GM23338 (cell line): ENCODE data around the gene KIF2C. TPM values are rescaled to one million over a fixed set of nuclear protein-coding genes. Genes with fewer than 3 reads are reported as not detected.

Experiments used
- ATAC-seq: fragments of 200-7000 bp; cut with Tn5 transposase; 3 replicates; pipeline ENCODE4 v1.9.1; 2020
- DNase-seq: peaks from one replicate; pipeline ENCODE4 v3.0.0-alpha.2; 2015; ENCODE audit warnings: low spot score
- H2AFZ ChIP-seq: fragments of 200-600 bp; sonication (generic); 2 replicates; pipeline ENCODE4 v1.8.0; 2016; ENCODE audit warnings: antibody characterized with exemption, mild to moderate bottlenecking, moderate library complexity
- H3F3A ChIP-seq: fragments of 200-600 bp; sonication (generic); replicated peaks from 2 replicates; pipeline ENCODE4 v1.8.0; 2017; ENCODE audit warnings: antibody characterized with exemption, mixed run types, low read depth
- H3K27ac ChIP-seq: fragments of 200-600 bp; sonication (generic); 2 replicates; pipeline ENCODE4 v1.6.1; 2016; ENCODE audit warnings: low read depth
- H3K27me3 ChIP-seq: fragments of 200-600 bp; sonication (generic); 2 replicates; pipeline ENCODE4 v1.8.0; 2016; ENCODE audit warnings: mild to moderate bottlenecking, mixed run types, moderate library complexity; ENCODE audit not compliant: insufficient read depth
- H3K36me3 ChIP-seq: fragments of 200-600 bp; sonication (generic); 2 replicates; pipeline ENCODE4 v1.8.0; 2016; ENCODE audit warnings: mild to moderate bottlenecking; ENCODE audit not compliant: insufficient read depth
- H3K4me1 ChIP-seq: fragments of 200-600 bp; sonication (generic); 2 replicates; pipeline ENCODE4 v1.8.0; 2016; ENCODE audit warnings: mild to moderate bottlenecking, moderate library complexity; ENCODE audit not compliant: insufficient read depth
- H3K4me2 ChIP-seq: fragments of 200-600 bp; sonication (generic); 2 replicates; pipeline ENCODE4 v1.7.1; 2017; ENCODE audit warnings: mixed run types
- H3K4me3 ChIP-seq: fragments of 200-600 bp; sonication (generic); 2 replicates; pipeline ENCODE4 v1.6.1; 2016; ENCODE audit warnings: mixed run types
- H3K79me2 ChIP-seq: fragments of 200-600 bp; sonication (generic); replicated peaks from 2 replicates; pipeline ENCODE4 v1.8.0; 2017; ENCODE audit warnings: mild to moderate bottlenecking; ENCODE audit not compliant: insufficient read depth
- H3K9me2 ChIP-seq: fragments of 200-600 bp; sonication (generic); 2 replicates; pipeline ENCODE4 v1.8.0; 2017; ENCODE audit not compliant: insufficient read depth
- H4K20me1 ChIP-seq: fragments of 200-600 bp; sonication (generic); replicated peaks from 2 replicates; pipeline ENCODE4 v1.8.0; 2017; ENCODE audit warnings: mild to moderate bottlenecking; ENCODE audit not compliant: insufficient read depth
- H3K27ac Mint-ChIP-seq: 2 replicates; pipeline ENCODE4 v1.8.0; 2020; ENCODE audit warnings: inconsistent platforms, mild to moderate bottlenecking, moderate library complexity, mixed read lengths
- H3K27me3 Mint-ChIP-seq: 3 replicates; pipeline ENCODE4 v1.8.0; 2022; ENCODE audit warnings: low read depth, mild to moderate bottlenecking, moderate library complexity, mixed read lengths, inconsistent platforms; ENCODE audit not compliant: insufficient read depth, poor library complexity
- H3K36me3 Mint-ChIP-seq: 3 replicates; pipeline ENCODE4 v1.8.0; 2021; ENCODE audit warnings: low read depth, mild to moderate bottlenecking, inconsistent platforms, moderate library complexity, mixed read lengths
- H3K4me1 Mint-ChIP-seq: 3 replicates; pipeline ENCODE4 v1.8.0; 2020; ENCODE audit warnings: mild to moderate bottlenecking, inconsistent platforms, mixed read lengths
- H3K4me3 Mint-ChIP-seq: 3 replicates; pipeline ENCODE4 v1.8.0; 2021; ENCODE audit warnings: moderate library complexity, mild to moderate bottlenecking, inconsistent platforms, mixed read lengths
- H3K9me3 Mint-ChIP-seq: 3 replicates; pipeline ENCODE4 v1.8.0; 2020; ENCODE audit warnings: moderate library complexity, mild to moderate bottlenecking, inconsistent platforms, mixed read lengths
- CREB1 ChIP-seq: fragments of 250-450 bp; sonication (Bioruptor Pico); IDR thresholded peaks from 2 replicates; pipeline ENCODE4 v1.5.0; 2020; ENCODE audit warnings: low read depth, mild to moderate bottlenecking, moderate library complexity
- CTCF ChIP-seq, 2 experiments: fragments of 200-600 bp in 1 of 2; sonication (generic) in 1 of 2; conservative IDR thresholded peaks; 2 replicates each; pipeline versions ENCODE4 v1.5.1 to v1.6.1; 2016 to 2017; ENCODE audit warnings: antibody characterized with exemption in 2 of 2, low read depth in 2 of 2, mild to moderate bottlenecking in 2 of 2, moderate library complexity in 1 of 2
- EZH2phosphoT487 ChIP-seq: fragments of 200-600 bp; sonication (generic); IDR thresholded peaks from one replicate; pipeline ENCODE4 v1.8.1; 2018; ENCODE audit warnings: antibody characterized with exemption; ENCODE audit not compliant: unreplicated experiment
- JUNB ChIP-seq: IDR thresholded peaks from one replicate; pipeline ENCODE4 v1.6.1; 2016; ENCODE audit warnings: antibody characterized with exemption; ENCODE audit not compliant: unreplicated experiment
- POLR2AphosphoS5 ChIP-seq: IDR thresholded peaks from 2 replicates; pipeline ENCODE4 v1.6.1; 2016; ENCODE audit warnings: antibody characterized with exemption, low read depth
- REST ChIP-seq: IDR thresholded peaks from one replicate; pipeline ENCODE4 v1.6.1; 2018; ENCODE audit warnings: antibody characterized with exemption; ENCODE audit not compliant: unreplicated experiment
- STAT1 ChIP-seq: IDR thresholded peaks from one replicate; pipeline ENCODE4 v1.6.1; 2016; ENCODE audit warnings: antibody characterized with exemption; ENCODE audit not compliant: unreplicated experiment
- ZNF331 ChIP-seq: fragments of 250-450 bp; sonication (Bioruptor Pico); IDR thresholded peaks from 2 replicates; pipeline ENCODE4 v1.5.0; 2020; ENCODE audit warnings: low read depth, mild to moderate bottlenecking, moderate library complexity
- ZNF462 ChIP-seq: fragments of 250-450 bp; sonication (Bioruptor Pico); IDR thresholded peaks from 2 replicates; pipeline ENCODE4 v1.5.0; 2020; ENCODE audit warnings: mild to moderate bottlenecking, moderate library complexity
- polyA plus RNA-seq: library from polyadenylated mRNA; unstranded; fragments of >200 nt; fragmentation: Nextera tagmentation; extraction: Ambion mirVana; gene quantifications from 2 replicates; pipeline ENCODE4 v1.2.1, GENCODE V29; 2016
- total RNA-seq: library from RNA; depleted of rRNA; stranded (reverse); fragments of >200 nt; shearing (Covaris generic); gene quantifications from 2 replicates; pipeline ENCODE4 v1.2.3, GENCODE V29; 2014
- TF ChIP-seq, protein P1 (sequence below): IDR thresholded peaks from 2 replicates; pipeline ENCODE4 v1.6.1; 2016; ENCODE audit warnings: antibody characterized with exemption

The KIF2C gene
- total and polyA plus RNA-seq, 2 experiments from 2014 or later = 38.0 to 62.9 TPM

DNA sequence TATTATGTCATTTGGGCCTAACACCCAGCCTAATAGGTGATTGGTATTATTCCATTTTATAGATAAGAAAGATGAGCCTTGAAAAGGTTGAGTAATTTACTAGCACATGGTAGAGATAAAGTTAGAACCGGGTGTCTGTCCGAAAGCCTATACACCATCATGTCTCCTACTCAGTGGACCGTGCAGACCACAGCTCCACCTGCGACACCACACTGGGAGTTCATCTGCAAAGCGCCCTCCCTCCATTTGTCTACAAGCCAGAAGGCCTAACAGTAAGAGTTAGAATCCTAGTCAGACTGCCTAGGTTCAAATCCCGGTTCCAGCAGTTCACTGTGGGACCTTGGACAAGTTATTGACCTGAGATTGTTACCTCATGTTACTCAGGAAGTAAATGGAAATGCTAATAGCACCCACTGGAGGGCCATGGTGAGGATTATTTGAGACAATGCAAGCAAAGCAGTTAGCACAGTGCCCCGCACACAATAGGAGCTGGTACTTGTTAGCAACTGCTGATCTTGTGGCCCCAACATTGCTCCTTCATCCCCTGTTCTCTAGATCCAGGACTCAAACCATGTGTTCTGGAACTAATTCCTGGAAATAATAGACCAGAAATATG lies 44.7 kb upstream of the KIF2C start (continued):
- TF ChIP-seq, protein P1, sequence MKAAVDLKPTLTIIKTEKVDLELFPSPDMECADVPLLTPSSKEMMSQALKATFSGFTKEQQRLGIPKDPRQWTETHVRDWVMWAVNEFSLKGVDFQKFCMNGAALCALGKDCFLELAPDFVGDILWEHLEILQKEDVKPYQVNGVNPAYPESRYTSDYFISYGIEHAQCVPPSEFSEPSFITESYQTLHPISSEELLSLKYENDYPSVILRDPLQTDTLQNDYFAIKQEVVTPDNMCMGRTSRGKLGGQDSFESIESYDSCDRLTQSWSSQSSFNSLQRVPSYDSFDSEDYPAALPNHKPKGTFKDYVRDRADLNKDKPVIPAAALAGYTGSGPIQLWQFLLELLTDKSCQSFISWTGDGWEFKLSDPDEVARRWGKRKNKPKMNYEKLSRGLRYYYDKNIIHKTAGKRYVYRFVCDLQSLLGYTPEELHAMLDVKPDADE = no peak
- TF ChIP-seq CTCF (conservative IDR thresholded peaks at IDR 0.05; ENCODE audit: low read depth in 2 of 2) = no peak
- no peak for TF ChIP-seq POLR2AphosphoS5
- no peak for TF ChIP-seq CREB1

- Histone ChIP-seq H3K9me2 (no peaks in the 10 kb centered on the region), H3F3A (no peaks in the 10 kb centered on the region), H4K20me1 (no peaks in the 10 kb centered on the region), H3K4me2 (no peak overlapping the region), H3K4me3 (no peak overlapping the region), H3K79me2 (no peaks in the 10 kb centered on the region), H3K4me1 (no peaks in the 10 kb centered on the region), H3K27ac (no peak overlapping the region), H2AFZ (no peak overlapping the region), H3K36me3 (no peaks in the 10 kb centered on the region), H3K27me3 (no peaks in the 10 kb centered on the region)
- Mint-ChIP-seq H3K27me3 (peaks cover 4% of the 10 kb centered on the region), H3K4me1 (no peaks in the 10 kb centered on the region), H3K9me3 (no peaks in the 10 kb centered on the region), H3K4me3 (no peak overlapping the region), H3K36me3 (no peaks in the 10 kb centered on the region), H3K27ac (no peak overlapping the region)
- ATAC-seq (no peak), DNase-seq (no peak)
- TF ChIP-seq CREB1 (no peak), EZH2phosphoT487 (no peak), ZNF331 (CRISPR knock-in tag) (no peak), STAT1 (no peak), ZNF462 (CRISPR knock-in tag) (no peak), JUNB (no peak), POLR2AphosphoS5 (no peak), REST (no peak)
- TF ChIP-seq, protein P1 = no peak
These were observed 44.0 kb upstream of the KIF2C start for GRCh38 chr1:44695671-44696070.
